ENCODE measurements around the gene ADAMTS14.

ADAMTS14 gene

GRCh38 chr10:70774810-70775678, 102.7 kb downstream of the ADAMTS14 start:
- no peak for TF ChIP-seq CEBPB (IDR thresholded peaks at IDR 0.05)
- TF ChIP-seq TEAD4 (IDR thresholded peaks at IDR 0.05) = peak; percentile 47; the same call in 1 of the 2 replicates

- TF ChIP-seq ZBTB7A (IDR thresholded peaks at IDR 0.05; ENCODE audit: low read depth) = no peak
- no peak for TF ChIP-seq EGR1 (IDR thresholded peaks at IDR 0.05)
- TF ChIP-seq NFIC (IDR thresholded peaks at IDR 0.05) = no peak
- no peak for TF ChIP-seq MAX (IDR thresholded peaks at IDR 0.05)
- no peak for TF ChIP-seq TEAD4 (IDR thresholded peaks at IDR 0.05)
- no peak for TF ChIP-seq YY1 (IDR thresholded peaks at IDR 0.05; ENCODE audit: low read depth)
- no peak for TF ChIP-seq CEBPB (IDR thresholded peaks at IDR 0.05)
- TF ChIP-seq EP300 (IDR thresholded peaks at IDR 0.05; ENCODE audit: borderline replicate concordance) = no peak
- no peak for TF ChIP-seq TCF12 (IDR thresholded peaks at IDR 0.05; ENCODE audit: low read depth)
- no peak for TF ChIP-seq USF1 (IDR thresholded peaks at IDR 0.05)
- no peak for TF ChIP-seq CREB1 (IDR thresholded peaks at IDR 0.05; ENCODE audit: low read depth)
- TF ChIP-seq RAD21 (IDR thresholded peaks at IDR 0.05; ENCODE audit: low read depth) = no peak
- no peak for TF ChIP-seq FOXM1 (IDR thresholded peaks at IDR 0.05; ENCODE audit: borderline replicate concordance, low read depth)
- TF ChIP-seq REST (IDR thresholded peaks at IDR 0.05; ENCODE audit: low read depth) = no peak
- TF ChIP-seq TAF1 (IDR thresholded peaks at IDR 0.05; ENCODE audit: low read depth) = no peak
Measured at GRCh38 chr10:70775679-70776454, 103.6 kb downstream of the ADAMTS14 start.

- no peak for TF ChIP-seq MAX (IDR thresholded peaks at IDR 0.05)
- no peak for TF ChIP-seq CREB1 (IDR thresholded peaks at IDR 0.05; ENCODE audit: low read depth)
- TF ChIP-seq TAF1 (IDR thresholded peaks at IDR 0.05; ENCODE audit: low read depth) = no peak
Measured at GRCh38 chr10:70776455-70777005, 104.2 kb downstream of the ADAMTS14 start.

- TF ChIP-seq FOXM1 (IDR thresholded peaks at IDR 0.05; ENCODE audit: borderline replicate concordance, low read depth) = no peak
- TF ChIP-seq CEBPB (IDR thresholded peaks at IDR 0.05) = no peak
- TF ChIP-seq USF1 (IDR thresholded peaks at IDR 0.05) = no peak
- TF ChIP-seq NFIC (IDR thresholded peaks at IDR 0.05) = no peak
- TF ChIP-seq MAX (IDR thresholded peaks at IDR 0.05) = no peak
- no peak for TF ChIP-seq YY1 (IDR thresholded peaks at IDR 0.05; ENCODE audit: low read depth)
- no peak for TF ChIP-seq REST (IDR thresholded peaks at IDR 0.05; ENCODE audit: low read depth)
- TF ChIP-seq ZBTB7A (IDR thresholded peaks at IDR 0.05; ENCODE audit: low read depth) = no peak
- no peak for TF ChIP-seq CREB1 (IDR thresholded peaks at IDR 0.05; ENCODE audit: low read depth)
- no peak for TF ChIP-seq TEAD4 (IDR thresholded peaks at IDR 0.05)
- TF ChIP-seq TCF12 (IDR thresholded peaks at IDR 0.05; ENCODE audit: low read depth) = no peak
- no peak for TF ChIP-seq RAD21 (IDR thresholded peaks at IDR 0.05; ENCODE audit: low read depth)
Measured at GRCh38 chr10:70777063-70777875, 105.0 kb downstream of the ADAMTS14 start.

All from Ishikawa (cell line).